Esophagus muscularis mucosa (tissue), 3 donors: ENCODE data around the gene POLG.

Source experiments
- POLR2AphosphoS5 ChIP-seq, 2 donors: sonication (generic); formaldehyde crosslinking; IDR thresholded peaks; one replicate each; pipeline ENCODE4 v1.6.1; 2017; ENCODE audit warnings: antibody characterized with exemption in 2 of 2
- TF ChIP-seq, protein P1 (sequence below), 3 experiments: fragments of 200-600 bp in 2 of 3; fragments of 450-650 bp in 1 of 3; sonication (generic) in 2 of 3; IDR thresholded peaks; one replicate each; pipeline ENCODE4 v1.5.1; 2017 to 2019; ENCODE audit warnings: antibody characterized with exemption in 3 of 3, mild to moderate bottlenecking in 2 of 3, moderate library complexity in 1 of 3

DNA sequence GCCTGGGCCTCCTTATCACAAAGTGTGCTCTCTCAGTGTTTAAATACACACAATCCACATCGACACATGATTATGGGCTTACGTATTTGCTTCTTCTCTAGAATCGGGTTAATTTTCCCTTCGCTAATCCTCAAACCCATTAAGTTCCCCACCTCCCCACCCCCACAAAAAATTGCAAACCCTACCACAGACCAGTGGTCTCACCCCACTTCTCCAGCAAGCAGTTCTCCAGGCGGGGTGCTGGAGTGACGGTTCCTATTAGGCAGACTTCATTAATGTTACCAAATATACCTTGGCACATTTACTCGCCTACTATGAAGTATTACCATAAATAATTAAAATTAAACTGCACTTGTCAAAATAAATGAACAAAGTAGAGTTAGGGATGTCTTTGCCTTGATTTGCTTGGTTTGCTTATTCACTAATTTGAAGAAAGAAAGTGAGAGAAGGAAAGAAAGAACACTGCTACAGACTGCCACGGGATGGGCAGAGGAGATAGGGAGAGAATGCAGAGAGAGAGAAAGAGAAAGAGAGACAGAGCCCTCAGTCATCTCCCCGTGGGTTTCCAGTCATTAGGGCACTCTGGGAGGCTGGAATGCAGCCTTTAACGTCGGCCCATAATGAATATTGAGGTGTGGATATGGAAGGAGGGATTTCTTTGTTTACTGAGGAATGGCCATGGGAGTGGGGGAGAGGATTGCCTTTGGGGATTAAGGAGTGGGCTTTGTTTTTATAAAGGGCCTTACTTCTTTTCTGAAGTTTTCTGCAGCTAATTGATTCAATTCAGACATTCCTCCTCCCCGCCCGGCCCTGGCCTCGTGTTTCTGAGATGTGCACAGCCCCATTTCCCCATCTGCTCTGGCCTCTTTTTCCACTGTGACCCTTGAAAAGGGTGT, 39.7 kb upstream of the POLG start:
- TF ChIP-seq, protein P1, sequence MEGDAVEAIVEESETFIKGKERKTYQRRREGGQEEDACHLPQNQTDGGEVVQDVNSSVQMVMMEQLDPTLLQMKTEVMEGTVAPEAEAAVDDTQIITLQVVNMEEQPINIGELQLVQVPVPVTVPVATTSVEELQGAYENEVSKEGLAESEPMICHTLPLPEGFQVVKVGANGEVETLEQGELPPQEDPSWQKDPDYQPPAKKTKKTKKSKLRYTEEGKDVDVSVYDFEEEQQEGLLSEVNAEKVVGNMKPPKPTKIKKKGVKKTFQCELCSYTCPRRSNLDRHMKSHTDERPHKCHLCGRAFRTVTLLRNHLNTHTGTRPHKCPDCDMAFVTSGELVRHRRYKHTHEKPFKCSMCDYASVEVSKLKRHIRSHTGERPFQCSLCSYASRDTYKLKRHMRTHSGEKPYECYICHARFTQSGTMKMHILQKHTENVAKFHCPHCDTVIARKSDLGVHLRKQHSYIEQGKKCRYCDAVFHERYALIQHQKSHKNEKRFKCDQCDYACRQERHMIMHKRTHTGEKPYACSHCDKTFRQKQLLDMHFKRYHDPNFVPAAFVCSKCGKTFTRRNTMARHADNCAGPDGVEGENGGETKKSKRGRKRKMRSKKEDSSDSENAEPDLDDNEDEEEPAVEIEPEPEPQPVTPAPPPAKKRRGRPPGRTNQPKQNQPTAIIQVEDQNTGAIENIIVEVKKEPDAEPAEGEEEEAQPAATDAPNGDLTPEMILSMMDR (IDR thresholded peaks at IDR 0.05), result no peak
- no peak for TF ChIP-seq POLR2AphosphoS5 (IDR thresholded peaks at IDR 0.05)
